PC-9 (cell line): ENCODE data around the gene RFTN2. TPM values are rescaled to one million over a fixed set of nuclear protein-coding genes. Genes with fewer than 3 reads are reported as not detected.
"Not testable (repeated sequence)": the region's sequence is repeated elsewhere in the genome, so short reads cannot be mapped to it uniquely, and the experiment has no call there.

Source experiments
- BruUV-seq: library from RNA; stranded (reverse); fragments of 400-500 nt; replicated peaks from 2 replicates; lab custom pipeline; 2021; lab: Mats Ljungman, UMichigan
- CTCF ChIA-PET: fragments of 300-600 bp; sonication (Branson Sonifier 250); formaldehyde crosslinking; loops from one replicate; lab custom pipeline; 2022; ENCODE audit warnings: antibody characterized with exemption; lab: Charles Lee
- POLR2A ChIA-PET: fragments of 300-600 bp; sonication (Branson Sonifier 250); formaldehyde crosslinking; loops from one replicate; lab custom pipeline; 2022; ENCODE audit warnings: antibody characterized with exemption; ENCODE audit not compliant: unreplicated experiment; lab: Charles Lee
- DNase-seq, 2 experiments: peaks; one replicate each; pipeline versions ENCODE4 v3.0.0 to v3.0.0-alpha.2; 2015 to 2022; ENCODE audit warnings: mixed read lengths in 1 of 2
- H2AFZ ChIP-seq: fragments of 200-600 bp; sonication (generic); 2 replicates; pipeline ENCODE4 v1.8.1; 2017; ENCODE audit warnings: antibody characterized with exemption
- H3F3A ChIP-seq: fragments of 200-600 bp; sonication (generic); 2 replicates; pipeline ENCODE4 v1.8.1; 2017; ENCODE audit warnings: antibody characterized with exemption, mild to moderate bottlenecking, low read depth; ENCODE audit not compliant: insufficient read depth
- H3K27ac ChIP-seq: fragments of 200-600 bp; sonication (generic); 2 replicates; pipeline ENCODE4 v1.6.1; 2016; ENCODE audit warnings: mixed run types
- H3K27me3 ChIP-seq: fragments of 200-600 bp; sonication (generic); 2 replicates; pipeline ENCODE4 v1.6.1; 2016; ENCODE audit warnings: low read depth, mixed run types; ENCODE audit not compliant: insufficient read depth
- H3K36me3 ChIP-seq: fragments of 200-600 bp; sonication (generic); 2 replicates; pipeline ENCODE4 v1.6.1; 2016; ENCODE audit warnings: low read depth, mixed run types
- H3K4me1 ChIP-seq: fragments of 200-600 bp; sonication (generic); replicated peaks from 2 replicates; pipeline ENCODE4 v1.6.1; 2016; ENCODE audit warnings: mixed run types; ENCODE audit not compliant: insufficient read depth
- H3K4me2 ChIP-seq: fragments of 200-600 bp; sonication (generic); 2 replicates; pipeline ENCODE4 v1.6.1; 2017; ENCODE audit warnings: mixed run types
- H3K4me3 ChIP-seq: fragments of 200-600 bp; sonication (generic); 2 replicates; pipeline ENCODE4 v1.6.1; 2016; ENCODE audit warnings: mixed run types
- H3K79me2 ChIP-seq: fragments of 200-600 bp; sonication (generic); 2 replicates; pipeline ENCODE4 v1.6.1; 2017; ENCODE audit warnings: low read depth, mixed run types
- H3K9me2 ChIP-seq: fragments of 200-600 bp; sonication (generic); 2 replicates; pipeline ENCODE4 v1.8.1; 2017; ENCODE audit warnings: mild to moderate bottlenecking; ENCODE audit not compliant: insufficient read depth
- H3K9me3 ChIP-seq: fragments of 200-600 bp; sonication (generic); 2 replicates; pipeline ENCODE4 v1.8.1; 2016; ENCODE audit warnings: low read depth; ENCODE audit not compliant: insufficient read depth
- H4K20me1 ChIP-seq: fragments of 200-600 bp; sonication (generic); 2 replicates; pipeline ENCODE4 v1.8.1; 2017; ENCODE audit not compliant: insufficient read depth
- CTCF ChIP-seq: fragments of 200-600 bp; sonication (generic); conservative IDR thresholded peaks from 2 replicates; pipeline ENCODE4 v1.6.1; 2017; ENCODE audit warnings: mixed run types, antibody characterized with exemption, mild to moderate bottlenecking, moderate library complexity
- EZH2 ChIP-seq: fragments of 200-600 bp; sonication (generic); IDR thresholded peaks from 2 replicates; pipeline ENCODE4 v1.8.0; 2017; ENCODE audit warnings: antibody characterized with exemption, low read depth
- intact Hi-C: fragments of 100-400 bp; cut with micrococcal nuclease; formaldehyde crosslinking; loops from one replicate; pipeline ENCODE4 v1.10.0; 2022; ENCODE audit not compliant: unreplicated experiment
- total RNA-seq: library from RNA; stranded (reverse); gene quantifications from 2 replicates; pipeline ENCODE4 v1.2.3, GENCODE V29; 2021

The RFTN2 gene
- total RNA-seq, 1 experiment from 2014 or later, result not detected

GRCh38 chr2:197711578-197711977, 36.2 kb upstream of the RFTN2 start:
- Histone ChIP-seq H3K4me1 (peaks cover 15% of the 10 kb centered on the region), H3K79me2 (peaks cover 42% of the 10 kb centered on the region), H3F3A (no peaks in the 10 kb centered on the region; the same call in 1 of the 2 replicates), H4K20me1 (peaks cover 15% of the 10 kb centered on the region), H3K4me2 (no peak overlapping the region), H2AFZ (no peak overlapping the region), H3K9me2 (no peaks in the 10 kb centered on the region), H3K27me3 (no peaks in the 10 kb centered on the region), H3K9me3 (no peaks in the 10 kb centered on the region), H3K36me3 (peaks cover 28% of the 10 kb centered on the region), H3K4me3 (no peak overlapping the region), H3K27ac (no peak overlapping the region)
- POLR2A ChIA-PET, result no interaction called here
- CTCF ChIA-PET, result no interaction called here
- no TSS peak for BruUV-seq
- DNase-seq, result no peak
- TF ChIP-seq CTCF (no peak), EZH2 (no peak)
- intact Hi-C loops, result no loop called here

- POLR2A ChIA-PET, result no interaction called here
- peaks cover 53% of the 10 kb centered on the region for H3K79me2 ChIP-seq
- intact Hi-C loops, result no loop called here
These were observed 35.1 kb upstream of the RFTN2 start for GRCh38 chr2:197710424-197711042.

GRCh38 chr2:197709140-197709539, 33.8 kb upstream of the RFTN2 start:
- peaks cover 54% of the 10 kb centered on the region for H3K79me2 ChIP-seq

More at GRCh38 chr2:197710424-197711042, 35.1 kb upstream of the RFTN2 start:
- Histone ChIP-seq H3K9me3 (no peaks in the 10 kb centered on the region), H4K20me1 (peaks cover 20% of the 10 kb centered on the region), H3K4me2 (no peak overlapping the region), H3K27ac (no peak overlapping the region), H3F3A (no peaks in the 10 kb centered on the region; the same call in 1 of the 2 replicates), H2AFZ (no peak overlapping the region), H3K4me1 (peaks cover 15% of the 10 kb centered on the region), H3K36me3 (peaks cover 28% of the 10 kb centered on the region), H3K4me3 (no peak overlapping the region), H3K9me2 (no peaks in the 10 kb centered on the region), H3K27me3 (no peaks in the 10 kb centered on the region)
- no peak for DNase-seq
- TF ChIP-seq CTCF, result no peak
- no peak for TF ChIP-seq EZH2
- CTCF ChIA-PET, result interaction anchor here (0.6 kb wide), 1 partner anchor 698 kb away, joined by 4 read pairs; no protein-coding TSS in a partner anchor
- no TSS peak for BruUV-seq

More at GRCh38 chr2:197709140-197709539, 33.8 kb upstream of the RFTN2 start:
- H3K4me3 ChIP-seq, H3F3A ChIP-seq, DNase-seq, CTCF ChIA-PET, H3K27ac ChIP-seq, POLR2A ChIA-PET, H3K9me2 ChIP-seq, H3K9me3 ChIP-seq, H3K27me3 ChIP-seq, BruUV-seq, H2AFZ ChIP-seq: not testable (repeated sequence)
- Histone ChIP-seq H4K20me1 (peaks cover 20% of the 10 kb centered on the region), H3K36me3 (peaks cover 25% of the 10 kb centered on the region), H3K4me2 (peak overlapping the region; percentile 78; the same call in 1 of the 2 replicates), H3K4me1 (peaks cover 15% of the 10 kb centered on the region)
- intact Hi-C loops, result loop anchor here (5.0 to 10.0 kb wide), 6 partner anchors 68 to 1748 kb away; partner anchors contain the start of genes HSPE1, MOB4, SATB2 and SF3B1
